HFF-Myc (cell line): ENCODE results near the gene ADCY1.

Experiments used
- DNase-seq: peaks from one replicate; pipeline ENCODE4 v3.0.0-alpha.2; 2011; ENCODE audit warnings: low read depth; ENCODE audit errors: extremely low read depth
- H3K4me3 ChIP-seq: replicated peaks from 2 replicates; pipeline ENCODE4 v1.5.1; 2011; ENCODE audit warnings: low read depth, mild to moderate bottlenecking, control low read depth, low read length
- CTCF ChIP-seq: IDR thresholded peaks from 2 replicates; pipeline ENCODE4 v1.5.1; 2012; ENCODE audit warnings: mild to moderate bottlenecking, low read depth, low read length, control low read depth; ENCODE audit errors: missing control alignments

ADCY1 gene

GRCh38 chr7:45646996-45647825 is 73.0 kb downstream of the ADCY1 start:
- no peak for TF ChIP-seq CTCF
- no peak for DNase-seq
- H3K4me3 ChIP-seq: no peak overlapping the region

- no peak for TF ChIP-seq CTCF
- DNase-seq: no peak
- H3K4me3 ChIP-seq: no peak overlapping the region
Measured at GRCh38 chr7:45647967-45648670, 74.0 kb downstream of the ADCY1 start.

- TF ChIP-seq CTCF: no peak
- DNase-seq: no peak
- no peak overlapping the region for H3K4me3 ChIP-seq
Measured at GRCh38 chr7:45648671-45648995, 74.5 kb downstream of the ADCY1 start.

- H3K4me3 ChIP-seq: no peak overlapping the region
- no peak for DNase-seq
- no peak for TF ChIP-seq CTCF
Measured at GRCh38 chr7:45649560-45650346, 75.6 kb downstream of the ADCY1 start.

GRCh38 chr7:45650404-45651394 is 76.5 kb downstream of the ADCY1 start:
- no peak for DNase-seq

More at GRCh38 chr7:45650404-45651394, 76.5 kb downstream of the ADCY1 start:
- no peak overlapping the region for H3K4me3 ChIP-seq
- TF ChIP-seq CTCF: no peak
